Measurements from ENCODE around the gene CHST9. TPM values are rescaled to one million over a fixed set of nuclear protein-coding genes. Genes with fewer than 3 reads are reported as not detected.

CHST9 gene
- total and polyA plus RNA-seq, 2 experiments from 2014 or later: 15.5 to 16.8 TPM

GRCh38 chr18:27081701-27082100, 103.4 kb downstream of the CHST9 start:
- H3K27ac Mint-ChIP-seq: no peak overlapping the region; the same call in 1 of the 2 replicates
- Histone ChIP-seq H4K20me1 (replicated peaks; ENCODE audit: insufficient read depth) (no peaks in the 10 kb centered on the region), H3K27me3 (ENCODE audit: insufficient read depth) (no peaks in the 10 kb centered on the region), H3K4me2 (no peak overlapping the region), H3F3A (replicated peaks; ENCODE audit: low read depth) (no peaks in the 10 kb centered on the region), H3K27ac (ENCODE audit: low read depth) (no peak overlapping the region), H2AFZ (no peak overlapping the region), H3K79me2 (replicated peaks; ENCODE audit: insufficient read depth) (no peaks in the 10 kb centered on the region), H3K9me2 (ENCODE audit: insufficient read depth) (no peaks in the 10 kb centered on the region), H3K4me1 (ENCODE audit: insufficient read depth) (no peaks in the 10 kb centered on the region), H3K4me3 (no peak overlapping the region), H3K36me3 (ENCODE audit: insufficient read depth) (no peaks in the 10 kb centered on the region)
- no peaks in the 10 kb centered on the region for H3K4me1 Mint-ChIP-seq
- no peaks in the 10 kb centered on the region for H3K27me3 Mint-ChIP-seq (ENCODE audit: insufficient read depth, low read depth, poor library complexity)
- DNase-seq (ENCODE audit: low spot score) (no peak), ATAC-seq (no peak)
- H3K9me3 Mint-ChIP-seq: no peaks in the 10 kb centered on the region
- TF ChIP-seq ZNF331 (CRISPR knock-in tag; IDR thresholded peaks at IDR 0.05; ENCODE audit: low read depth): no peak
- TF ChIP-seq EZH2phosphoT487 (IDR thresholded peaks at IDR 0.05; ENCODE audit: unreplicated experiment): no peak
- no peak for TF ChIP-seq CREB1 (CRISPR knock-in tag; IDR thresholded peaks at IDR 0.05; ENCODE audit: low read depth)
- TF ChIP-seq STAT1 (IDR thresholded peaks at IDR 0.05; ENCODE audit: unreplicated experiment): no peak
- TF ChIP-seq CTCF (conservative IDR thresholded peaks at IDR 0.05; ENCODE audit: low read depth in 2 of 2): no peak
- no peak for TF ChIP-seq ZNF462 (CRISPR knock-in tag; IDR thresholded peaks at IDR 0.05)
- TF ChIP-seq POLR2AphosphoS5 (IDR thresholded peaks at IDR 0.05; ENCODE audit: low read depth): no peak
- TF ChIP-seq EZH2 (IDR thresholded peaks at IDR 0.05; ENCODE audit: low read depth, unreplicated experiment): no peak
- H3K4me3 Mint-ChIP-seq: no peak overlapping the region
- no peaks in the 10 kb centered on the region for H3K36me3 Mint-ChIP-seq (ENCODE audit: low read depth)
